K562 (cell line): ENCODE measurements around the gene CDC45. TPM values are rescaled to one million over a fixed set of nuclear protein-coding genes. Genes with fewer than 3 reads are reported as not detected.
A peak's percentile ranks its signal among the peaks of the same experiment; 100 is the strongest.

Experiments
- HMG20A ChIP-seq: fragments of 450-650 bp; formaldehyde crosslinking; conservative IDR thresholded peaks from 2 replicates; pipeline ENCODE4 v1.4.0; 2020; ENCODE audit warnings: mild to moderate bottlenecking, mixed read lengths
- KLF13 ChIP-seq: fragments of 450-650 bp; IDR thresholded peaks from 2 replicates; pipeline ENCODE4 v1.6.1; 2016; ENCODE audit warnings: missing genetic modification characterization, low read depth, mild to moderate bottlenecking, missing compliant biosample characterization, moderate library complexity, borderline replicate concordance
- NFYB ChIP-seq: IDR thresholded peaks from 2 replicates; pipeline ENCODE4 v1.6.1; 2011; ENCODE audit warnings: mild to moderate bottlenecking, moderate library complexity; ENCODE audit not compliant: insufficient read length; ENCODE audit errors: extremely low read depth
- NUFIP1 ChIP-seq: fragments of 450-650 bp; IDR thresholded peaks from 2 replicates; pipeline ENCODE4 v1.6.1; 2018; ENCODE audit not compliant: partially characterized antibody
- U2AF1 ChIP-seq: fragments of 200-400 bp; formaldehyde crosslinking; optimal IDR thresholded peaks from 2 replicates; pipeline ENCODE3; 2017; ENCODE audit warnings: mild to moderate bottlenecking, low read depth, low read length, moderate library complexity
- ZNF408 ChIP-seq: fragments of 250-450 bp; sonication (Bioruptor Pico); IDR thresholded peaks from 2 replicates; pipeline ENCODE4 v1.4.0; 2020; ENCODE audit warnings: low read depth, mild to moderate bottlenecking, moderate library complexity
- ZNF583 ChIP-seq: fragments of 250-450 bp; sonication (Bioruptor Pico); IDR thresholded peaks from 2 replicates; pipeline ENCODE4 v1.4.0; 2020
- ZNF584 ChIP-seq: fragments of 200-800 bp; sonication (Bioruptor generic); IDR thresholded peaks from 2 replicates; pipeline ENCODE4 v1.6.1; 2016; ENCODE audit warnings: low read depth, mild to moderate bottlenecking, missing genetic modification characterization, missing compliant biosample characterization
- polyA plus RNA-seq, 8 experiments: library from polyadenylated mRNA; depleted of rRNA in 4 of 8; stranded (reverse) in 5 of 8; unstranded in 3 of 8; fragments of >200 nt; fragmentation: Nextera tagmentation in 2 of 8; fragmentation: Illumina TruSeq in 1 of 8; extraction: Ambion mirVana in 2 of 8; extraction: Trizol in 1 of 8; gene quantifications; 2 replicates each; pipeline versions ENCODE4 v1.2.1 to v1.2.3, GENCODE V29; 2011 to 2014; ENCODE audit warnings: inconsistent platforms in 1 of 8, missing spikeins in 1 of 8
- total RNA-seq, 7 experiments: library from RNA; depleted of rRNA in 6 of 7; stranded (reverse); fragments of >200 nt in 6 of 7; fragmentation: Illumina TruSeq in 2 of 7; extraction: Trizol in 2 of 7; gene quantifications; 2 replicates each; pipeline versions ENCODE4 v1.2.1 to v1.2.3, GENCODE V29; 2011 to 2021; ENCODE audit warnings: low replicate concordance in 1 of 7
- TF ChIP-seq, protein P1 (sequence below): fragments of 250-450 bp; sonication (Bioruptor Pico); IDR thresholded peaks from 2 replicates; pipeline ENCODE4 v1.4.0; 2020
- TF ChIP-seq, protein P2 (sequence below): sonication (generic); formaldehyde crosslinking; IDR thresholded peaks from 2 replicates; pipeline ENCODE4 v1.8.0; 2022; ENCODE audit warnings: mild to moderate bottlenecking, missing genetic modification reagents
- TF ChIP-seq, protein P3 (sequence below): fragments of 450-650 bp; conservative IDR thresholded peaks from 2 replicates; pipeline ENCODE4 v1.6.1; 2016; ENCODE audit warnings: missing genetic modification characterization, low read depth, mild to moderate bottlenecking, missing compliant biosample characterization, moderate library complexity
- TF ChIP-seq, protein P4 (sequence below): fragments of 250-450 bp; sonication (Bioruptor Pico); IDR thresholded peaks from 2 replicates; pipeline ENCODE4 v1.4.0; 2020; ENCODE audit warnings: borderline replicate concordance
- TF ChIP-seq, protein P5 (sequence below): fragments of 450-650 bp; IDR thresholded peaks from 2 replicates; pipeline ENCODE4 v1.6.1; 2016; ENCODE audit warnings: mild to moderate bottlenecking

The CDC45 gene
- total and polyA plus RNA-seq, 9 of the 15 experiments (the other 6 are each of a cell fraction or from before 2014, with no cell fraction given), result 251 to 580 (median 410) TPM

DNA sequence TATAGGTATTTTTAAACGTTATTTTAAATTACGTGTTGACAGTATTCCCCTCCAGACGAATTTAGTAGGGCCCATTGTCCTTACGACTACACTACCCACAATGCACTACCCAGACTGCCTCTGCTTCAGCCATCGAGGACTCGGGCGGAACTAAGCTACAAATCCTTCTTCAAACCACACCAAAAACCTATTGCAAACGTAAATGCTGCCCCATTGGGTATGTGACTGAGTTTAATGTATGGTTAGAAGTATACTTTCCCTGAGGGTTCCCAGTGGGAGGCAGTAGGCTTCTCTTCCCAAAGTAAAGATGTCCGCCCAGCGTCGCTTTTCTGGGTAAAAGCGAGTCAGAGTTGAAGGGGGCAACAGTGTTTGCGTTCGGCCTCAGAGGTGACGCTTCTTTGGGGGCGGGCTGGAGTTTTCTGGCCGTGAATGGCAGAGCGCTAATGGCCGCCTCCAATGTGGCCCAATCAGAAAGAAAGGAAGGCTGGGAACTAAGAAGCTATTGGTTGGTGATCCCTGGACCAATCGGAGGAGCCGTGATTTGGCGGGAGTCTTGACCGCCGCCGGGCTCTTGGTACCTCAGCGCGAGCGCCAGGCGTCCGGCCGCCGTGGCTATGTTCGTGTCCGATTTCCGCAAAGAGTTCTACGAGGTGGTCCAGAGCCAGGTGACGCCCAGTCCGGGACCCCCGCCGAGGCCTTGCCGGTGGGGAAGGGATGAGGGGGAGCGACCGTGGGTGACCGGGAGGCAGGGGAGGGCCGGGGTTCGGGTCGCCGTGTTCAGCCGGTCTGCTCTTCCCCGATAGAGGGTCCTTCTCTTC lies at the start of gene CDC45 (continued):
- TF ChIP-seq, protein P1, sequence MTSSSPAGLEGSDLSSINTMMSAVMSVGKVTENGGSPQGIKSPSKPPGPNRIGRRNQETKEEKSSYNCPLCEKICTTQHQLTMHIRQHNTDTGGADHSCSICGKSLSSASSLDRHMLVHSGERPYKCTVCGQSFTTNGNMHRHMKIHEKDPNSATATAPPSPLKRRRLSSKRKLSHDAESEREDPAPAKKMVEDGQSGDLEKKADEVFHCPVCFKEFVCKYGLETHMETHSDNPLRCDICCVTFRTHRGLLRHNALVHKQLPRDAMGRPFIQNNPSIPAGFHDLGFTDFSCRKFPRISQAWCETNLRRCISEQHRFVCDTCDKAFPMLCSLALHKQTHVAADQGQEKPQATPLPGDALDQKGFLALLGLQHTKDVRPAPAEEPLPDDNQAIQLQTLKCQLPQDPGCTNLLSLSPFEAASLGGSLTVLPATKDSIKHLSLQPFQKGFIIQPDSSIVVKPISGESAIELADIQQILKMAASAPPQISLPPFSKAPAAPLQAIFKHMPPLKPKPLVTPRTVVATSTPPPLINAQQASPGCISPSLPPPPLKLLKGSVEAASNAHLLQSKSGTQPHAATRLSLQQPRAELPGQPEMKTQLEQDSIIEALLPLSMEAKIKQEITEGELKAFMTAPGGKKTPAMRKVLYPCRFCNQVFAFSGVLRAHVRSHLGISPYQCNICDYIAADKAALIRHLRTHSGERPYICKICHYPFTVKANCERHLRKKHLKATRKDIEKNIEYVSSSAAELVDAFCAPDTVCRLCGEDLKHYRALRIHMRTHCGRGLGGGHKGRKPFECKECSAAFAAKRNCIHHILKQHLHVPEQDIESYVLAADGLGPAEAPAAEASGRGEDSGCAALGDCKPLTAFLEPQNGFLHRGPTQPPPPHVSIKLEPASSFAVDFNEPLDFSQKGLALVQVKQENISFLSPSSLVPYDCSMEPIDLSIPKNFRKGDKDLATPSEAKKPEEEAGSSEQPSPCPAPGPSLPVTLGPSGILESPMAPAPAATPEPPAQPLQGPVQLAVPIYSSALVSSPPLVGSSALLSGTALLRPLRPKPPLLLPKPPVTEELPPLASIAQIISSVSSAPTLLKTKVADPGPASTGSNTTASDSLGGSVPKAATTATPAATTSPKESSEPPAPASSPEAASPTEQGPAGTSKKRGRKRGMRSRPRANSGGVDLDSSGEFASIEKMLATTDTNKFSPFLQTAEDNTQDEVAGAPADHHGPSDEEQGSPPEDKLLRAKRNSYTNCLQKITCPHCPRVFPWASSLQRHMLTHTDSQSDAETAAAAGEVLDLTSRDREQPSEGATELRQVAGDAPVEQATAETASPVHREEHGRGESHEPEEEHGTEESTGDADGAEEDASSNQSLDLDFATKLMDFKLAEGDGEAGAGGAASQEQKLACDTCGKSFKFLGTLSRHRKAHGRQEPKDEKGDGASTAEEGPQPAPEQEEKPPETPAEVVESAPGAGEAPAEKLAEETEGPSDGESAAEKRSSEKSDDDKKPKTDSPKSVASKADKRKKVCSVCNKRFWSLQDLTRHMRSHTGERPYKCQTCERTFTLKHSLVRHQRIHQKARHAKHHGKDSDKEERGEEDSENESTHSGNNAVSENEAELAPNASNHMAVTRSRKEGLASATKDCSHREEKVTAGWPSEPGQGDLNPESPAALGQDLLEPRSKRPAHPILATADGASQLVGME (CRISPR knock-in tag), result peak; percentile 85; the same call in 1 of the 2 replicates
- peak; percentile 98 for TF ChIP-seq ZNF583
- TF ChIP-seq, protein P2, sequence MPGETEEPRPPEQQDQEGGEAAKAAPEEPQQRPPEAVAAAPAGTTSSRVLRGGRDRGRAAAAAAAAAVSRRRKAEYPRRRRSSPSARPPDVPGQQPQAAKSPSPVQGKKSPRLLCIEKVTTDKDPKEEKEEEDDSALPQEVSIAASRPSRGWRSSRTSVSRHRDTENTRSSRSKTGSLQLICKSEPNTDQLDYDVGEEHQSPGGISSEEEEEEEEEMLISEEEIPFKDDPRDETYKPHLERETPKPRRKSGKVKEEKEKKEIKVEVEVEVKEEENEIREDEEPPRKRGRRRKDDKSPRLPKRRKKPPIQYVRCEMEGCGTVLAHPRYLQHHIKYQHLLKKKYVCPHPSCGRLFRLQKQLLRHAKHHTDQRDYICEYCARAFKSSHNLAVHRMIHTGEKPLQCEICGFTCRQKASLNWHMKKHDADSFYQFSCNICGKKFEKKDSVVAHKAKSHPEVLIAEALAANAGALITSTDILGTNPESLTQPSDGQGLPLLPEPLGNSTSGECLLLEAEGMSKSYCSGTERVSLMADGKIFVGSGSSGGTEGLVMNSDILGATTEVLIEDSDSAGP (CRISPR knock-in tag), result no peak
- TF ChIP-seq, protein P3, sequence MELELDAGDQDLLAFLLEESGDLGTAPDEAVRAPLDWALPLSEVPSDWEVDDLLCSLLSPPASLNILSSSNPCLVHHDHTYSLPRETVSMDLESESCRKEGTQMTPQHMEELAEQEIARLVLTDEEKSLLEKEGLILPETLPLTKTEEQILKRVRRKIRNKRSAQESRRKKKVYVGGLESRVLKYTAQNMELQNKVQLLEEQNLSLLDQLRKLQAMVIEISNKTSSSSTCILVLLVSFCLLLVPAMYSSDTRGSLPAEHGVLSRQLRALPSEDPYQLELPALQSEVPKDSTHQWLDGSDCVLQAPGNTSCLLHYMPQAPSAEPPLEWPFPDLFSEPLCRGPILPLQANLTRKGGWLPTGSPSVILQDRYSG, result no peak
- TF ChIP-seq U2AF1, result no peak
- no peak for TF ChIP-seq NFYB
- TF ChIP-seq NUFIP1, result no peak
- TF ChIP-seq, protein P4, sequence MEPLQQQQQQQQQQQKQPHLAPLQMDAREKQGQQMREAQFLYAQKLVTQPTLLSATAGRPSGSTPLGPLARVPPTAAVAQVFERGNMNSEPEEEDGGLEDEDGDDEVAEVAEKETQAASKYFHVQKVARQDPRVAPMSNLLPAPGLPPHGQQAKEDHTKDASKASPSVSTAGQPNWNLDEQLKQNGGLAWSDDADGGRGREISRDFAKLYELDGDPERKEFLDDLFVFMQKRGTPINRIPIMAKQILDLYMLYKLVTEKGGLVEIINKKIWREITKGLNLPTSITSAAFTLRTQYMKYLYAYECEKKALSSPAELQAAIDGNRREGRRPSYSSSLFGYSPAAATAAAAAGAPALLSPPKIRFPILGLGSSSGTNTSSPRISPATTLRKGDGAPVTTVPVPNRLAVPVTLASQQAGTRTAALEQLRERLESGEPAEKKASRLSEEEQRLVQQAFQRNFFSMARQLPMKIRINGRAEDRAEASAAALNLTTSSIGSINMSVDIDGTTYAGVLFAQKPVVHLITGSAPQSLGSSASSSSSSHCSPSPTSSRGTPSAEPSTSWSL (CRISPR knock-in tag), result peak; percentile 97
- peak; percentile 88 for TF ChIP-seq KLF13 (tag)
- no peak for TF ChIP-seq ZNF584 (CRISPR knock-in tag)
- TF ChIP-seq ZNF408 (CRISPR knock-in tag), result no peak
- TF ChIP-seq, protein P5, sequence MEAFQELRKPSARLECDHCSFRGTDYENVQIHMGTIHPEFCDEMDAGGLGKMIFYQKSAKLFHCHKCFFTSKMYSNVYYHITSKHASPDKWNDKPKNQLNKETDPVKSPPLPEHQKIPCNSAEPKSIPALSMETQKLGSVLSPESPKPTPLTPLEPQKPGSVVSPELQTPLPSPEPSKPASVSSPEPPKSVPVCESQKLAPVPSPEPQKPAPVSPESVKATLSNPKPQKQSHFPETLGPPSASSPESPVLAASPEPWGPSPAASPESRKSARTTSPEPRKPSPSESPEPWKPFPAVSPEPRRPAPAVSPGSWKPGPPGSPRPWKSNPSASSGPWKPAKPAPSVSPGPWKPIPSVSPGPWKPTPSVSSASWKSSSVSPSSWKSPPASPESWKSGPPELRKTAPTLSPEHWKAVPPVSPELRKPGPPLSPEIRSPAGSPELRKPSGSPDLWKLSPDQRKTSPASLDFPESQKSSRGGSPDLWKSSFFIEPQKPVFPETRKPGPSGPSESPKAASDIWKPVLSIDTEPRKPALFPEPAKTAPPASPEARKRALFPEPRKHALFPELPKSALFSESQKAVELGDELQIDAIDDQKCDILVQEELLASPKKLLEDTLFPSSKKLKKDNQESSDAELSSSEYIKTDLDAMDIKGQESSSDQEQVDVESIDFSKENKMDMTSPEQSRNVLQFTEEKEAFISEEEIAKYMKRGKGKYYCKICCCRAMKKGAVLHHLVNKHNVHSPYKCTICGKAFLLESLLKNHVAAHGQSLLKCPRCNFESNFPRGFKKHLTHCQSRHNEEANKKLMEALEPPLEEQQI, result no peak
- TF ChIP-seq HMG20A (CRISPR knock-in tag), result 0 out of 2 replicates have a peak, but pooled peaks have one; percentile 63
